ENCODE measurements around the gene COL11A2.
"Not testable (repeated sequence)": the region's sequence is repeated elsewhere in the genome, so short reads cannot be mapped to it uniquely, and the experiment has no call there.

Gene COL11A2

DNA sequence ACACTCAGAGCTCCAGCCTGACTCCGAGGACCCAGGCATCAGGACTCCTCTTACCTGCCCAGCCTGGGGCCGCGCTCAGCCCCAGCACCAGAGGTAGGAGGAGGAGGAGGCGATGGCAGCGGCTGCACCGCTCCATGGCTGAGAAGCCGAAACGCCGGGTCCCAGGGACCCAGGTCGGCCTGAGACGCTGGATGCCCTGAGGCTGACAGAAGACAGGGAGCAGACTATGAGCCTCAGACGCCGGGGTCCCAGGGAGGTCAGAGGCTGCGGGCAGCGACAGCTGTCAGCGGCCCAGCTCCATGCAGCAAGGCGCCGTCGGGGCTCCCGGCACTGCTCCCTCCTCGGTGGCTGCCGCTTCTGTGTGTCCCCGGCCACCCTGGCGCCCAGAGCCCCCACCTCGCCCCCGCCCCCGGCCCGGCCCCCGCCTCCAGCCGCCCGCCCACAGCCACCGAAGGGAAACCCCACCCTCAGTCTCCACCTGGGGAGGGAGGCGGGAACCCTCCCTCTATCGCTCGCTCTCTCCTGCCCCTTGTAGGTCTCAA is at the start of gene COL11A2:
Gene COL11A2, minus strand, starts transcription at position 363 of the 542 bp plus-strand sequence. Its CDS starts 227 bp downstream, at position 136.
- peak in 2 of 3 experiments; percentile 18 to 43 for DNase-seq

DNA sequence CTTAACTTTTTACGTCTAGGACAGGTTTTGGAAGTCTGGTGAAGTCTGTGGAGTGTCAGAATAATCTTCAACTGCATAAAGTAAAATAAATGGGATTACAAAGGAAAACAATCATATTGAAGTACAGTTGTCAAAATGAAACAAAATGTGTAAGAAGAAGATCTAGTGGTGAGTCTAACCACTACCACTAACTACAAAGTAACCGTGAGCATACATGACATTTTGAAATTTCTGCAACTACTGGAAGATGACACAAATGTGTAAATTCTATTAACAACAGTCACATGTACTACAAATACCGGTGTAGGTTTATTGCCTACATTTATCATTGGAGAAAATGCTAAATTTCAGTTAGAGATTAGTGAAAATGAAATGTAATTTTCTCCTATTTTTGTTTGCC is 49.7 kb upstream of the COL11A2 start:
- DNase-seq: no peak

DNA sequence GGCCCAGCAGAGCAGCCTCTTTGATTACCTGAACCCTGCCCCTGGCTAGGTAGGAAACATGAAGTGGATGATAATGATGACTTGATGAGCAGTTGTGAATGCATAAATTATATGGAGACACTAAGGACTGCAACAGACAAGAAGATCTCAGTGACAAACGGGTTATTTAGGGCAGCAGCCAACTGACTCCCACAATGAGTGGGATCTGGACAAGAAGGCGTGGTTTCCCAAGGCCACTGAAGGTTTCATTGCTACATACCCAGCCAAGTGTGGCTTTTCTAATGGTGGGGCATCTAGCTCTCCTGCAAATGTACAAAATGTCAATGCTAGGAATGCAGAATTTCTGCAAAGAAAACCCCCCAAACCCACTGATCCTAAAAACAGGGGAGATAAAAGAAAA is 45.5 kb upstream of the COL11A2 start:
- peak in 1 of 3 experiments; percentile 36 for DNase-seq

DNA sequence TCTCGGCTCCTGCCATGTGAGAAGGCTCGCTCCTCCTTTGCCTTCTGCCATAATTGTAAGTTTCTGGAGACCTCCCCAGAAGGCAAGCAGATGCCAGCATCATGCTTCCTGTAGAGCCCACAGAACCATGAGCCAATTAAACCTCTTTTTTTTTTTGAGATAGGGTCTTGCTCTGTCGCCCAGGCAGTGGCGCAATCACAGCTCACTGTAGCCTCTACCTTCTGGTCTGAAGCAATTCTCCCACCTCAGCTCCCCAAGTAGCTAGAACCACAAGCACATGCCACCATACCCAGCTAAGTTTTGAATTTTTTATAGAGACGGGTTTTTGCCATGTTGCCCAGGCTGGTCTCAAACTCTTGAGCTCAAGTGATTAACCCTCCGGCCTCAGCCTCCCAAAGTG is 44.6 kb upstream of the COL11A2 start:
- DNase-seq: no peak

DNA sequence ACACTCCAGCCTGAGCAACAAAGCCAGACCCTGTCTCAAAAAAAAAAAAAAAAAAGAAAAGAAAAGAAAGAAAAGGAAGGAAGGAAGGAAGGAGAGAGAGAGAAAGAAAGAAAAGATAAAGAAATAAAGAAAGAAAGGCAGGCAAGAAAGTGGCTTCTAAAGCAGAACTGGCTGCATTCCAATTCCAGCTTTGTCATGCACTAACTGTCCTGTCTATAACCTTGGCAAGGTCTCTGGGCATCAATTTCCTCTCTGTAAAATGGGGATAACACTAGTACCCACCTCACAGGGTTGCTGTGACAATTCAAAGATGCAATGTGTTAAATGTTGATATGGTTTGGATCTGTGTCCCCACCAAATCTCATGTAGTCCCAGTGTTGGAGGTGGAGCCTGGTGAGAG is 44.1 kb upstream of the COL11A2 start:
- DNase-seq: no peak

DNA sequence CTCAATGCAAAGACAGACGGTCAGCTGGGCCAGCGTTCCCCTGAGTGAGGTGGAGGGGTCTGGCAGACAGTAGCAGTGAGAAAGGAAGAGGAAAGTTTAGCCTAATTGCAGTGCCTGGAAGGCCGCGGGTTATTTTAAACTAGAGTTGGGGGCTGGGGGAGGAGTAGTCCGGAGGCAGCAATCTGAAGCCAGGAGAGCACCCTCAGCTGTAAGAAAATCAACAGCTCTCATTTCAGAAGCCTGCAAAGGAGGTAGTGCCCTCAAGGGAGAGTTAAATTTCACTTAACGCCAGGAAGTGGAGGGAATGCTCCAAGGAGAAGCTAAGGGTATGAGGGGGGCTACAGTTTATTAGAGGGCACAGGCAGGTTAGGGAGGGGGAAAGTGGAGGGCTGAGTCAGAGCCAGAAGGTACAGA is 43.0 kb upstream of the COL11A2 start:
- peak in 1 of 3 experiments; percentile 22 for DNase-seq

DNA sequence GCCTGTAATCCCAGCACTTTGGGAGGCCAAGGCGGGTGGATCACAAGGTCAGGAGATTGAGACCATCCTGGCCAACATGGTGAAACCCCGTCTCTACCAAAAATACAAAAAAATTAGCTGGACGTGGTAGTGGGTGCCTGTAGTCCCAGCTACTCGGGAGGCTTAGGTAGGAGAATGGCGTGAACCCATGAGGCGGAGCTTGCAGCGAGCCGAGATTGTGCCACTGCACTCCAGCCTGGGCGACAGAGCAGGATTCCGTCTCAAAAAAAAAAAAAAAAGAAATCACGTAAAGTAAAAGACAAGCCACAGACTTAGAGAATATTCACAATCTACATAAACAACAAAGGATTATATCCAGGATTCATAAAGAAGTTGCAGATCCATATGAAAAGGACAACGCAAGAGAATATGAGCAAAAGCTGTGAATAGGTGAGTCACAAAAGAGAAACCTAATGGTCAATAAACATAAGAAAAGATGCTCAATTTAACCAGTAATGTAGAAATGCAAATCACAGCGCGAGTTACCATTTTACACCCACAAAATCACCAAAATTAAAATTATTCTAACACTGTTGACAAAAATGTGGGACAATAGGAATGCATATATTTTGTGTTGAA is 34.3 kb upstream of the COL11A2 start:
- not testable (repeated sequence) for DNase-seq

DNA sequence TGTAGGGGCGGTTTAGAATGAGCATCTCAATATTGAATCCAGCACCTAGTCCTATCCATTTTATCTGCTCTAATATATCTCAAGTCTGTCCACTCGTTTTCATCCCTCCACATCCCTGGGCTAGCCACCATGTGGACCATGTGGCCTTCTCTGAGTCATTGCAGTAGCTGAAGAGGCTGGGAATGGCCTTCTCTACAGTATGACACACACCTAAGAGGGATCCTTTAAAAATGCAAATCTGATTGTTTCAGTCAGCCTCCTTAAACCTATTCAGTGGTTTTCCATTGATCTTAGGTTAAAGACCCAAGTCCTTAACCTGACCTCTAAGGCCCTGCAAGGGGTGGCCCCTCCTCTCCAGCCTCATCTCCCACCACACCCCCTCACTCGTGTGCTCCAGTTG is 25.4 kb upstream of the COL11A2 start:
- DNase-seq: no peak

DNA sequence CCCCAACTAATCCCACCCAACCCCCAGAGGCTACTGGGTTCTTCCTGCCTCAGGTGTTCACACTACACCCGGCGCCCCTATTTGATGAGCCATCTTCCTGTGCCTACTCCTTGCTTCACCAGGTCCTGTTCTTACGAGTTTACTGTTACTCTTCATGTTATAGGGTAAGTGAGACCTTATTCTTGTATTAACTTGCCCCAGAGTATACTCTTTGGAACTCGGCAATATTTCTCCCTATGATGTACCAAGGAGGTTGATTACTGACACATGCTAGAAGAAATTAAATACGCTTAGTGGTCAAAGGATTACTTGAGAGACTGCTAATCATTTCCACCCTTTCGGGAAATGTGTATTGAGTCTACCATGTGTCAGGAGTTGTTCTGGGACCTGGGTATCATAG is 25.0 kb upstream of the COL11A2 start:
- DNase-seq: no peak

DNA sequence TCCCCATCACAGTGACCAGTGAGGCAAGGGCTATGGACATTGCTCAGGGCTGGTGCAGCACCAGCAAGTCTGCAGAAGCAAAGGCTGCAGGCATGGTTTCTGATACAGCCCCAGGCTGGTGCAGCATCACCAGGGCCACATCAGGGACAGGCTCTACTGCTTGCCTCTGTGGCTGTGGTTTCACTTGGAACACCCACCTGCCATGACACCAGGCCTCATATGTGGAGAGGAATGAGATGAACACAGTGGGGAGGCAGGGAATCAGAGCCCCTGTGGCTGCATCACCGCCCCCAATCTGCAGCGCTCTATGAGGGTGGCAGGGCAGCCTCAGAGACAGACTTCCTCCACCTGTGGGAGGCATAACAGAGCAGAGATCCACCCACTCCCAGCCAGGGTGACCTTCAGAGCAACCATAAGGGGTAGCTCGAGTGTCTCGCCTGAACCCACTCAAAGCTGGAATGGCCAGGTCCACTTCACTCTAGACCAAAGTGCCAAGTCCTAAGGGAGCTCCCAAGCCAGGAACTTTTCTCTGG is 23.9 kb upstream of the COL11A2 start:
- DNase-seq: no peak

DNA sequence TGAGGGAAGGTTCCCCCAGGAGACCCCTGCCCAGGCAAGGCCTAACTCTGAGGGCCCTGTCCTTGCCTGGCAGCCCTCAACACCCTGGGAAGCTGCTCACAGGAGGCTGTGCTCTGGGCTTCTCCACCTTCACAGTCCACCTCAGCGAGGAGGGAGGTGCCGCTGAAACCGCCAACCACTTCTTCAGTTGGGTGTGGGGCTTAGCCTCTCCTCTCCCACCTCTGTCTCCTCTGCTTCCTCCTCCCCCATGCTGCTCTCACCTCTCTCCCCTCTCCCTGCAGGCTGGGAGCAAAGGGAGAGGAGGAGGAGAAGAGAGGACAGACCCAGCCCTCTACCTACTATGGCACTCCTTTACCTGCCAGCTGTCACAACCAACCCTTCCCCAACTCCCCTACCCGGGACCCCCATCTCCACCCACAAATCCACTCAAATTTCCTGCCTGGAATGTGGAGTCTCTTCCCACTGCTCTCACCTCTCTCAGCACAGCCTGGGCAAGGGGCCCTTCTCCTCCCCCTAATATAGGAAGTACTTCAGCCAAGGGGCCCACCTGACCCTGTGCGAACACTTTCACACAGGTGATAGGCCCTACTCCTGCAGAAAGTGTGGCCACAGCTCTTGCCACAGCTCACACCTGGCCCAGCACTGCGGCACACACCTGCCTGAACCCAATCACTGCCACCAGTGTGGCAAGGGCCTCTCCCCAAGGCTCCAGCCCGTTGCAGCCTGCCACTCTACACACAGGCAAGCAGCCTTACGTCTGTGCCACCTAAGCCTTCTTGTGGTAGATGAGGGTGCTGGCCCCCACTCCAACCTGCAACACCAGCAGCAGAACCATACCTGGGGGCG is 23.2 kb upstream of the COL11A2 start:
- DNase-seq: peak in 1 of 3 experiments; percentile 2

DNA sequence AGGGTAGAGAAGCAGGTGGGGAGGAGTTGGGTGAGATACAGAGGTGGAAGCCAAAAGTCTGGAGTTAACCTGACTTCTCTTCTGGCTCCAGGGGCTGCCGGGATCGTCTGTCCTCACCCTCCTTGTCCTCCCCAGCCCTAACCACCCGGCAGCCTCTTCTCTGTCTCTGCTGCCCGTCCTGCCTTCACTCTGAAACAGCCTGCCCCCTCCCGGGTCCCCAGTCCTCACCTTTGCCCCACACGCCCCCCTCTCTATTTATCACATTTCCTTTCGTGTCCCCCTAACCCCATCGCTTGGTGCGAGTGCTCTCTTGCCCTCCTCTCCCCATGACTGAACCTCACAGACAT is 21.7 kb upstream of the COL11A2 start:
- DNase-seq: no peak

DNA sequence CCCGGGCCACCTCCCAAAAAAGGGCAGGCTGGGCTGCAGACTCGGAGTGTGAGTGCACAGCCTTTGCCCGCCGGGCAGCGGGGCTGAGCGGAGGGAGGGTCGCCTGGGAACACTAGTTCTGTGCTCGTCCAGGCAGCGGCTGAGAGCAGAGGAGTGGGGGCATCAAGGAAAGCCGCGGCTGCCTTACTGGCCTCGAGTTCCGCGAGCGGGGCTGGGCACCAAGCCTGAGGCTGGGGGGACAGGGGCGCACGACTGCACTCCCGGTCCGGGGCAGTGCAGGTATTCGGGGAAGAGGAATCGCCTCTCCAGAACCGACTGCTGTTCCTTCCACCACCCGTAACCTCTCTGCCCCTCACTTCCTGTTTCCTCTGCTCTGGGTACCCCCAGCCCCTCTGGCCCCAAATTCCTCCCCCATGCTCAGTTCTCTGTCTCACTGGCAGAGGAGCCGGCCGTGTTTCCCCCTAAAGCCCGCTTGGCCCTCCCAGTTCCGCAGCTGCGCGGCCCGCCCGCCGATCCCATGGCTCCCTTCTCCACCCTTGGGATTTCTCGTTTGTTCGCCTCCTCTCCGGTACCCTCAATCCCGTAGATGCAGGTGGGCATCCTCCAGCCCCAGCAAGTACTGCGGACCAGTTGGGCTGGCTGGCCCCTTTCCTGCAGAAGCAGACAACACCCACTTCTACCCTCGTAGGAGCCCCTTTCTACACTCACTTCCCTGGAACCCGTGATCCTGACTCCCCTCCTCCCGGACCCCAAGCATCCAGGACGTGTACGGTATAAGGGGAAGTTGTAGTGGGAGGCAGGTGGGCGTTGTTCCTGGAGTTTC is 21.1 kb upstream of the COL11A2 start:
- DNase-seq: peak in 2 of 3 experiments; percentile 13 to 41

DNA sequence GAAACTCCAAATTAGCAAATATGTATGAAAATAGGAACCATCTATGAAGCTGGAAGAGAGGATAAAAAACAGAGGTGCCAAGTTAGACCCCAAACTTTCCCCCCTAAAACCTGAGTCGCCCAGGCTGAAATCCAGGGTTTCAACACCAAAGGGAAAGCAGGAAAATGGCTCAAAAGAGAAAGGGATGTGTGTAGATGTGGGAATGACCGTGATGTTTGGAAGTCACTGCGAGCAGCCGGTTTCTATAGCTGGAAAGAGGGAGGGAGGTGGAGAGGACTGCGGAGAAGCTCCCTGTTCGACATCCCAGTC is 20.5 kb upstream of the COL11A2 start:
- DNase-seq: no peak

DNA sequence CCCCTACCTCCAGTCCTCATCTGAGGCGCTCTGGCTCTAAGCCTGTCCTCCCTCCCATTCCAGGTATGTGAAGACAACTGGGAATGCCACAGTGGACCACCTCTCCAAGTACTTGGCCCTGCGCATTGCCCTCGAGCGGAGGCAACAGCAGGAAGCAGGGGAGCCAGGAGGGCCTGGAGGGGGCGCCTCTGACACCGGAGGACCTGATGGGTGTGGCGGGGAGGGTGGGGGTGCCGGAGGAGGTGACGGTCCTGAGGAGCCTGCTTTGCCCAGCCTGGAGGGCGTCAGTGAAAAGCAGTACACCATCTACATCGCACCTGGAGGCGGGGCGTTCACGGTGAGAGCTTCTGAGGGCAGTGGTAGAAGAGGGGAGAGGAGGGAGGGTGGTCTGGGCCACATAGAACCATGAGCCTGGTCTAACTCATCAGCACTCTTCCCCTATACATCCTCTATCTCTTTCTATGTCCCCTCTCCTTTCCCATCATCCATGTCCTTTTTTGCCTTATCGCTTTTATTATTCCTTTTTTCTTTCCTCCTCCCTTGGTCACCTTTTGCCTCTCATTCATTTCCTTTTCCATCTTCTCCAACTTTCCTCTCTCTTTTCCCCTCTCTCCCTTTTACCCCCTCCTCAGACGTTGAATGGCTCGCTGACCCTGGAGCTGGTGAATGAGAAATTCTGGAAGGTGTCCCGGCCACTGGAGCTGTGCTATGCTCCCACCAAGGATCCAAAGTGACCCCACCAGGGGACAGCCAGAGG is 19.6 kb upstream of the COL11A2 start:
- no peak for DNase-seq

DNA sequence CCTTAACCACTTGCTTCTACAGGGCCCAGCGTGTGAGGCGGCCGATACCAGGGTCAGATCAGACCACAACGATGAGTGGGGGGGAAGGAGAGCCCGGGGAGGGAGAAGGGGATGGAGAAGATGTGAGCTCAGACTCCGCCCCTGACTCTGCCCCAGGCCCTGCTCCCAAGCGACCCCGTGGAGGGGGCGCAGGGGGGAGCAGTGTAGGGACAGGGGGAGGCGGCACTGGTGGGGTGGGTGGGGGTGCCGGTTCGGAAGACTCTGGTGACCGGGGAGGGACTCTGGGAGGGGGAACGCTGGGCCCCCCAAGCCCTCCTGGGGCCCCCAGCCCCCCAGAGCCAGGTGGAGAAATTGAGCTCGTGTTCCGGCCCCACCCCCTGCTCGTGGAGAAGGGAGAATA is 18.9 kb upstream of the COL11A2 start:
- no peak for DNase-seq

DNA sequence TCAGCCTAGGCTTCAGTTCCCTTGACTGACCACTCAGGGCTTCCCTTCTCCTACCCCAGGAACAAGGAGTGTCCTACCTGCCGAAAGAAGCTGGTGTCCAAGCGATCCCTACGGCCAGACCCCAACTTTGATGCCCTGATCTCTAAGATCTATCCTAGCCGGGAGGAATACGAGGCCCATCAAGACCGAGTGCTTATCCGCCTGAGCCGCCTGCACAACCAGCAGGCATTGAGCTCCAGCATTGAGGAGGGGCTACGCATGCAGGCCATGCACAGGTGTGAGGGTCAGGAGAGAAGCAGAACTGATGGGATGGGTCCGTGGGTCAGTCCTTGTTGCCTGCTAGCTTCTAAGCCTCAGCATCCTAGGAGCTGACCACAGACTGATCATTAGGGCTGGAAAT is 17.6 kb upstream of the COL11A2 start:
- no peak for DNase-seq

DNA sequence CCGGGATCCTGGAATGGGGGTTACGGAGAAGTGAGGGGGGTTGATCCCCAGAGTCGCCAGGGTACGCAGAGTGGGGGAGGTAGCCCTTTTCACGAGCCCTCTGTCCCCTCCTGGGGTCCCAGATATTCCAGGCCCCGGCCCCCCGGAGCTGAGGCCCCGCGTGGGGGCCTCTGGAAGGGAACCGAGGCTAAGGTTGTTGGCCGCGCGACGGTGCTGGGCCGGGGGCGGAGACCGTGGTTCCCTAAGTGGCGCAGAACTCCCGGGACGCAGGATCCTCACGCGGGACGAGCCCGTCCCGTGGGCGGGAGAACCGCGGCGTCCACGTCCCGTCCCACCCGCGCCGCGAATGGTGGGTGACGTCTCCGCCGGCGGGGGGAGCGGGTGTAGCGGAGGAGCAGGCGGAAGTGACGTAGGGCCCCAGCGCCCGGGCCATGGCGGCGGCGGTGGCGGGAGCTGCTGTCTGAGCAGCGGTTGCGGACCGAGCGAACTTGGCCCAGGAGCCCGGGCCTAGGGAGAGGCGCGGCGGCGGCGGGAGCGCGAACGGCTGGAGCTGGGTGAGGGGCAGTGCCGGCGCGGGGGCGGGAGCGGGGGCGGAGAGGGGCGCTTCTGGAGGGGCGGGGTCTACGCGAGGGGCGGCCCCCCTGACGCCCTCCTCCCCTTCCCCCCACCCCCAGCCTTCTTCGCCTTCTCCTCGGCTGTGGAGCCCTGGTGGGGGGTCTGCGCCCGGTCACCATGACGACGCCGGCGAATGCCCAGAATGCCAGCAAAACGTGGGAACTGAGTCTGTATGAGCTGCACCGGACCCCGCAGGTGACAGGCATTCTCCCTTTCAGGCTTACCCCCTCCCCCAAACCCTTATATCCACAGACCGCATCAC is 16.1 kb upstream of the COL11A2 start, which contains the start of gene RING1:
Gene RING1, plus strand, starts transcription at position 410 of the 877 bp plus-strand sequence. Its CDS starts 323 bp downstream, at position 733.
- DNase-seq: peak; percentile 62 to 81 (median 81)

DNA sequence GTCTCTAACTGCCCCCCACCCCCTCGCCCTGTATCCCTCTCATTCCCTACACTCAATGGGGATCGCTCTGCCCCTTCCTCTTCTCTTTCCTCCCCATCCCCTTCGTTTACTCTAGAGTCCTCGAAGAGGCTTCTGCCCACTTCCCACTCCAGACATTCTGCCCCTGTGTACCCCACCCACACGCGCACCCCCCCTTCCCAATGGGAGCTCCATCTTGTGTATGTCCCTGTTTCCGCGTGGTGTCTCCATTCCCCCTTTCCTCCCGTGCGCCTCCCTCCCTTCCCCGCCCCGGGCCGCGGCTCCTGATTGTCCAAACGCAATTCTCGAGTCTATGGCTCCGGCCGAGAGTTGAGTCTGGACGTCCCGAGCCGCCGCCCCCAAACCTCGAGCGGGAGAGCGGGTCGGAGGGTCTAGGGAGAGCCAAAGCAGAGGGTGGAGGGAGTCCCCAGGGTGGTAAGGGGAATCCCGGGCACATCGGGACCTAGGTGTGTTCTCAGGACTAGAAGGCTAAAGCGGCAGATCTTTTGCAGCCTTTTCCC is 15.4 kb upstream of the COL11A2 start:
- peak in 2 of 3 experiments; percentile 59 to 60 for DNase-seq

DNA sequence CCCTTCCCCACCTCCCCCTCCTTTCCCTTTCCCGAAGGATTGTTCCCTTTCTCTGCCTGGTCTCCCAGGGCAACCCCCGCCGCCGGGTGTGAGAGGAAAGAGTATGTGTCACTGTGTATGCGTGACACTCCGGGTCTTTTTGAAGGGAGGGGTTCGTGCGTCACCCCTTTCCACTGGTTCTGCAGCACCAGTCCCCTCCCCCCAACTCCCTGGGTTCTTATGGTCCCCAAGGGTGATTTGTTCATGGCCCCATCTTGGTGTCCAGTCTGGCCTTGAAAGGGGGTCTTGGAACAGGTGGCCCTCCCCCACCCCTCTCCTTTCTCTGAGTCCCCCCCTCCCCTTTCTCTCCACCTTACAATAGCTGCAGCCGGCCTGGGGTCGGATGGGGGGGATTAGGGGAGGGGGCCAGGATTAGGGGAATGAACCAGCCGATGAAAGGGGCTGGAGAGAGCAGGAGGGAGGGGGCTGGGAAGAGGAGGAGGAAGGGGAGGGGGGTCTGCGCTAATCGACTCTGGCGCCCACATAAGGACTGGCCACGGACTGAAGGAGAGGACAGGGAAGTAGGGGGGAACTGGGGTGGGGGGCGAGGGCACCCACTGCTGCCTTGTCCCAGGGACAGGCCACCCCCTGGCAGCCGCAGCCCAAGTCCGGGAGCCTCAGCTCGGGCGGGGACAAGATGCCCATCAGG is 14.7 kb upstream of the COL11A2 start:
- DNase-seq: peak in 2 of 3 experiments; percentile 12 to 47

Data from NCI-H1417 (cell line).